ENCODE results near the gene ERN1.

- TF ChIP-seq CTCF (IDR thresholded peaks at IDR 0.05; ENCODE audit: insufficient read depth, low read length): no peak
- TF ChIP-seq, protein P1, sequence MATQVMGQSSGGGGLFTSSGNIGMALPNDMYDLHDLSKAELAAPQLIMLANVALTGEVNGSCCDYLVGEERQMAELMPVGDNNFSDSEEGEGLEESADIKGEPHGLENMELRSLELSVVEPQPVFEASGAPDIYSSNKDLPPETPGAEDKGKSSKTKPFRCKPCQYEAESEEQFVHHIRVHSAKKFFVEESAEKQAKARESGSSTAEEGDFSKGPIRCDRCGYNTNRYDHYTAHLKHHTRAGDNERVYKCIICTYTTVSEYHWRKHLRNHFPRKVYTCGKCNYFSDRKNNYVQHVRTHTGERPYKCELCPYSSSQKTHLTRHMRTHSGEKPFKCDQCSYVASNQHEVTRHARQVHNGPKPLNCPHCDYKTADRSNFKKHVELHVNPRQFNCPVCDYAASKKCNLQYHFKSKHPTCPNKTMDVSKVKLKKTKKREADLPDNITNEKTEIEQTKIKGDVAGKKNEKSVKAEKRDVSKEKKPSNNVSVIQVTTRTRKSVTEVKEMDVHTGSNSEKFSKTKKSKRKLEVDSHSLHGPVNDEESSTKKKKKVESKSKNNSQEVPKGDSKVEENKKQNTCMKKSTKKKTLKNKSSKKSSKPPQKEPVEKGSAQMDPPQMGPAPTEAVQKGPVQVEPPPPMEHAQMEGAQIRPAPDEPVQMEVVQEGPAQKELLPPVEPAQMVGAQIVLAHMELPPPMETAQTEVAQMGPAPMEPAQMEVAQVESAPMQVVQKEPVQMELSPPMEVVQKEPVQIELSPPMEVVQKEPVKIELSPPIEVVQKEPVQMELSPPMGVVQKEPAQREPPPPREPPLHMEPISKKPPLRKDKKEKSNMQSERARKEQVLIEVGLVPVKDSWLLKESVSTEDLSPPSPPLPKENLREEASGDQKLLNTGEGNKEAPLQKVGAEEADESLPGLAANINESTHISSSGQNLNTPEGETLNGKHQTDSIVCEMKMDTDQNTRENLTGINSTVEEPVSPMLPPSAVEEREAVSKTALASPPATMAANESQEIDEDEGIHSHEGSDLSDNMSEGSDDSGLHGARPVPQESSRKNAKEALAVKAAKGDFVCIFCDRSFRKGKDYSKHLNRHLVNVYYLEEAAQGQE (IDR thresholded peaks at IDR 0.05; ENCODE audit: insufficient replicate concordance, low read depth): no peak
- no peak for TF ChIP-seq POLR2AphosphoS5 (IDR thresholded peaks at IDR 0.05; ENCODE audit: low read depth)
- no peak for TF ChIP-seq GABPA (IDR thresholded peaks at IDR 0.05; ENCODE audit: low read depth)
Measured at GRCh38 chr17:64037802-64038201, 92.1 kb downstream of the ERN1 start.

Measured in HL-60 (cell line).